ENCODE results near the gene TSPAN15.
A peak's percentile ranks its signal among the peaks of the same experiment; 100 is the strongest.

The TSPAN15 gene

DNA sequence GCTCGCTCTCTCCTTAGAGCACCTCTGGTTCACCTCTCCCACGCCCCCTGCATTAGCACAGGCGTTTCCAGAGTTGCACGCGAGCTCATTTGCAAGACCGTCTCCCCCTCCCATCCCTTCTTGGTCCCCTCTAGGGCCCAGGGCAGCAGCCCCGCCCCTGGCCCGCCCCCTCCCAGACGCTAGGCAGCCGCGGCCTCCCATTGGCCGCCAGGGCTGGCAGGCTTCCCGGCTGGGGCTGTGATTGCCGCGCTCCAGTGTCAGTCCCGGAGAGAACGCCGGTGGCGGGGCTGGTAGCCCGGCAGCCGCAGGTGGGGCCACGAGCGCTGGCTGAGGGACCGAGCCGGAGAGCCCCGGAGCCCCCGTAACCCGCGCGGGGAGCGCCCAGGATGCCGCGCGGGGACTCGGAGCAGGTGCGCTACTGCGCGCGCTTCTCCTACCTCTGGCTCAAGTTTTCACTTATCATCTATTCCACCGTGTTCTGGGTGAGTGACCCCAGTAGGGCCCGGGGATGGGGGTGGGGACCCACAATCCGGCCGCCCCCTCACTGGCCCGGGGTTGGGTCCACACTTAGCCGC is at the start of gene TSPAN15:
TSS of gene TSPAN15 (plus strand) at position 257 of the 575 bp plus-strand sequence. CDS start at position 387, 130 bp downstream.
- DNase-seq, result peak; percentile 62

DNA sequence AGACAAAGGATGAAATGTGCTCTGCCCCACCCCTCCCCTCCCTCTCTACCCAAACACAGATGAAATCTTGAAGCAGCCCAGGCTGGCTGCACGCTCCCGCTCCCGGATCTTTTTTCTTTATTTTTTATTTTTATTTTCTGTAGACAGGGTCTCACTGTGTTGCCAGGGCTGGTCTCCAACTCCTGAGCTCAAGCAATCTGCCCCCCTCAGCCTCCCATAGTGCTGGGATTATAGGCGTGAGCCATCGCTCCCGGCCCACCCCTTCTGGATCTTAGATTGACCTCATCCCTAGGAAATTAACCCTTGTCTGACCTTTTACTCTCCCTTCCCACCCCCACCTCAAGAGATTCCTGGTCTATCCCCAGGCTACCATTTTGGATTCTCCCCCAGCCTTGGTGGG is 48.9 kb upstream of the TSPAN15 start:
- DNase-seq, result no peak

DNA sequence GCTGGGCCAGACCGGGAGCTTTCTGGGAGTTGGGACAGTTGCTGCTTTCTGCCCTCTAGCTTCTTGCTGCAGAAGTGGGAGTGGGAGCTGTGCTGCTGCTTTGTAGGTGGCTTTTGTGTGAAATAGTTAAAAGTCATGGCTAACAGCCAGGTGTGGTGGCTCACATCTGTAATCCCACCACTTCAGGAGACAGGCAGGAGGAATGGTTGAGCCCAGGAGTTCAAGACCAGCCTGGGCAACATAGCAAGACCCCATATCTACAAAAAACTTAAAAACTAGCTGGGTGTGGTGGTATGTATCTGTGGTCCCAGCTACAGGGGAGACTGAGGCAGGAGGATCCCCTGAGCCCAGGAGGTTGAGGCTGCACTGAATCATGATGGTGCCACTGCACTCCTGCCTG is 48.2 kb upstream of the TSPAN15 start:
- DNase-seq, result no peak

DNA sequence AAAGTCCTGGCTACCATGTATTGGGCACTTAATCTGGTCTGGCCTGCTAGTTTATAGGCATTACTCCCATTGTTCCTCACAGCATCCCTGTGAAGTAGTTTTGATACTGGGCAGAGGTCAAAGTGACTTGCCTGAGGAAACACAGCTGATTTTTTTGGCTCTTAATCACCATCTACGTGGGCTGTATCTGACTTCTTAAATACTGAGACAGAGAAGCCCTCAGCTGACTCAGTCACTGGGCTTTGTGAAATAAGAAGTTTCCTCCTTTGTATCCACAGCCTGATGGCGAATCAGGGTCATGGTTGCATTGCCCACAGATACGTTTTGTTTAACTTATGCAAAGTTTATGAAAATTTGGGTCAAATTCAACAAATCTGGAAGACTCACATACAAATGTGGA is 47.7 kb upstream of the TSPAN15 start:
- DNase-seq, result no peak

DNA sequence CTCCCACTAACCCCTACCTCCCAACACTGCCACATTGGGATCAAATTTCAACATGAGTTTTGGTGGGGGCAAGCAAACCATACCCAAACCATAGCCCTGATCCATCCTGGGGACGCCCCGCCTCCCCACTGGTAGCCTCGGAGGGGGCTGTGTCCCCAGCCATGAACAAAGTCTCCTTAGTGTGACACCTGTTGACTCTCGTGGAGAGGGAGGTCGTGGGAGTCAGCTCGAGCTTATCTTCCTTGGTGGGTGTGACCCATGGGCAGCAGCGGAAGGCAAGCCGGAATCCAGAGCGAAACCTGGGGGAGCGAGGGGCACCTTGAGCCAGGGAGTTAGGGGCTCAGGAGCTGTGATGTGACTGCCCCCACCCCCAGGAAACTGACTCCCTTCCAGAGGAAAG is 46.5 kb upstream of the TSPAN15 start:
- no peak for DNase-seq

DNA sequence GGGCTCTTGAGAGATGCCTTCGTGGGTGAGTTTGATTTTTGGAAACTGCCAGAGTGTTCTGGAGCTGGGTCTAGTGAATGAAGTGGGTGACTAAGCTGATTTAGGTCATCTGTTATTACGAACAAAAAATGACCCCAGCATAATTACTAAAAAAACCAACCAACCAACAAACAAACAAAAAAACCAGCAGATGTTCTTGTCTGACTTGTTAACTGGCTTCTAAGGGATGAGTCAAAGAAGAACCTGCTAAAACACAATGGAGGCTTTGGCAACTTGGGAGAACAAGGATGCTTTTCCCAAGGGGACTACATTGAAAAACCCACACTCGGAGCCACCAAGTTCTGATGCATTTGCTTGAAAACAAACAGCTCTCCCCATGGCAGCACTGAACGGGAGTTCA is 46.0 kb upstream of the TSPAN15 start:
- no peak for DNase-seq

DNA sequence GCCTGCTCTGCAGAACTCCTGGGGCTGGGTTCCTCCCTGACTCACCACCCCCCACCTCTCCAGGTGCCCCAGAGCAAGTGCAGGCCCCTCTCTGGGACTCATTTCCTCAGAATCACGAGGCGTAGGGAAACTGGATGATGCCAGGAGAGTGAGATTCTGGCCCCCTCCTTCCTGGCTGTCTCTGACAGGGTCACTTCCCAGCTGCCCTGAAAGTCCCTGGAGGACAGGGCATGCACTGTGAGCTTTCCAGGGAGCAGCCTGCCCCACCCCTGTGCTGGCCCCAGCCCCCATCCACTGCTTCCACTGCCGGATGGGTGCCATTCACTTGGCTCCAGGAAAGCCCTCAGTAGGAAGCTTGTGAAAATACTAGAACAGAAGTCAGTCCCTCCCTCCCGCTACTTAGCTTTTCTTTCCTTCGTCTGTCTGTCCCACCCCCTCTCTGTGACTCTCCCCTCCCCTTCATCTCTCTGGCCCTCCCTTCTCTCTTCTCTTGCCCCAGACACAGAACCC is 44.9 kb upstream of the TSPAN15 start:
- no peak for DNase-seq

DNA sequence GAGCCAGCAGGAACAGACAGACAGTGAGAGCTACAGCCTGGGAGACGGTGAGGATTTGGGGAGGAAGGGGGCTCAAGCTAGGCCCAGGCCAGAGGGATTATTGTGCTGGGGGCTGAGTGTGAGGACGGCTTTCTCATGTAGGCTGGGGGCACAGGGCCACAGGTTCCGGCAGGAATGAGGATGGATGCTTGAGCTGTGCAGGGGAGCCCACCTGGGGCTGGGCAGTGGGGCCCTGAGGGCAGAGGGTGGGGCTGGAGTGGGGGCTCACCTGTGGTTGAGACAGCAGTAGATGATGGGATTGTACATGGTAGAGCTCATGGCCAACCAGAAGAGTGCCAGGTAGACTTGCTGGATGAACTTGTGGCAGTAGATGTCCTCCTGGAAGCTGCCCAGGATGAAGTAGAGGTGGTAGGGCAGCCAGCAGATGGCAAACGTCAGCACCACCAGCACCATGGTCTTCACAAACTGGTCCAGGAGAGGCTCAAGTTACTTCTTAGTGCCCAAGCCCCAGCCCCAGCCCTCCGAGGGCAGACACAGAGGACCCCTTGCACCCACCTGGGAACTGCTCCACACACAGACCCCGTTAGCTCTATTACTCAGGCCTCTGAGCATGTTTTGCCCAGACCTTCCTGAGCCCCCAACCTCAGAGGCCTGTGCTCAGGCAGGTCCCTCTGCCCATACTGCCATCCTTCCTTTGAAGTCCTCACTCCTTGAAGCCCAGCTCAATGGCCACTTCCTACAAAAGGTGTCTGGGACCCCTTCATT is 44.3 kb upstream of the TSPAN15 start:
- no peak for DNase-seq

DNA sequence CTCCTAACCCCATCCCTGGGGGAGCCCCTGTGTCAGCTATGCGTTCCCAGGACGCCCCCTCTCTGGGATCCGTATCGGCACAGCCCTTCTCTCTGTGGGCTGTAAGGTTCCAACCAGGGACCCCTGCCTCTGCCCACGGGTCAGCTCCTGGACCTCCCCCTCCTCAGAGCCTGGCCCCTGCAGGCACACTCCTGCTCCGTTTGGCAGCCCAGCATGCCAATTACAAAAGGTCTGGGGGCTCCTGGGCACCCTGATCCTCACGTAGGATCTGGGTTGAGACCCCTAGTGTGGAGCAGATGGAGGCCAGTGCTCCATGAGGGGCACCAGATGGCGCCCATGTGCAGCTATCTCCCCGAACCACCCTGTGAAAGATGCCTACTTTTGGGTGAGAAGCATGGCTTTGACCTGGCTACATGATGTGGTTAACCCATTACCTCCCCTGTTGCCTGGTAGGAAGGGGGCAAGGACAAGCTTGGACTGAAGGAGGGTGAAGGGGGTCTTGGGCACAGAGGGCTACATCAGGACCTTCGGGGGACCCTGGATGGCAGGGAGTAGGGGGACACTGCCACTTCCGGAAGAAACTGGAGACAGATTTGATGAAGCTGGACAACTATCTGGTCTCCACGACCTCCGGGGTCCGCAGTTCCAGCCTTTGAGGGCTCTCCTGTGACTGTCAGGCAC is 43.5 kb upstream of the TSPAN15 start:
- no peak for DNase-seq

- DNase-seq, result peak; percentile 41
These were observed 42.7 kb upstream of the TSPAN15 start for GRCh38 chr10:69408318-69409175.

DNA sequence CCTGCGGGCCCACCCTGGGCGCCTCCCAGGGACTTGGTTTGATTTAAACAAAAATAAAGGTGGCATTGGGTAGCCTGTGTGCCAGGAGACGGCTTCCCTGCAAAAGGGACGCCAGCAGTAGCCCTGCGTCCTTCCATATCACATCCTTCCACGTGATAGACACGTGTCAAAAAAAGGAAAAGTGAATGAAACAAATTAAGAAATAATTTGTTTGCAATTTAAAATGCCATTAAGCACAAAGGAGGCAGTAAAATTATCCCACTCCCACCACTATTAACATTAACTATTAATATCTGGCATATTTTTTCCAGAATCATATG is 42.1 kb upstream of the TSPAN15 start:
- DNase-seq, result no peak

- DNase-seq, result no peak
These were observed 41.3 kb upstream of the TSPAN15 start for GRCh38 chr10:69409968-69410367.

DNA sequence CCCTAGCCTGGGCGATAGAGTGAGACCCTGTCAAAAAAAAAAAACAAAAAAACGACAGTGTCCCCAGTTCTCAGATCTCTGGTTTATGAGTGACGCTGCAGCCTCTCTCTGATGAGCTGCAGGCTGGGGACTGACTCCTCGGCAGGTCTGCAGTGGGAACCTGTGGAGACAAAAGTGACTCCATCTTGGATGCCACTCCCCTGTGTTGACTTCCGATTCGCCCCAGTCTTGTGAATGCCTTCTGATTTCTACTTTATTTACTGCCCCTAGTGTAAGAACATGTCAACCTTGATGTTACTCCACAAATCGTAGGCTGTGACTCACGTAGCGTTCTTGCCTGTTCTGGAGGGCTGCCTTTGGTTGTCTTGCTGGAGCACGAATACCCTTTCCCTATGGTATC is 40.8 kb upstream of the TSPAN15 start:
- no peak for DNase-seq

- DNase-seq, result no peak
These were observed 39.8 kb upstream of the TSPAN15 start for GRCh38 chr10:69411476-69411875.

- no peak for DNase-seq
These were observed 39.0 kb upstream of the TSPAN15 start for GRCh38 chr10:69412232-69412790.

- no peak for DNase-seq
These were observed 37.9 kb upstream of the TSPAN15 start for GRCh38 chr10:69413221-69413865.

- no peak for DNase-seq
These were observed 36.9 kb upstream of the TSPAN15 start for GRCh38 chr10:69414036-69415018.

GRCh38 chr10:69415049-69415448 is 36.2 kb upstream of the TSPAN15 start:
- DNase-seq, result no peak

DNA sequence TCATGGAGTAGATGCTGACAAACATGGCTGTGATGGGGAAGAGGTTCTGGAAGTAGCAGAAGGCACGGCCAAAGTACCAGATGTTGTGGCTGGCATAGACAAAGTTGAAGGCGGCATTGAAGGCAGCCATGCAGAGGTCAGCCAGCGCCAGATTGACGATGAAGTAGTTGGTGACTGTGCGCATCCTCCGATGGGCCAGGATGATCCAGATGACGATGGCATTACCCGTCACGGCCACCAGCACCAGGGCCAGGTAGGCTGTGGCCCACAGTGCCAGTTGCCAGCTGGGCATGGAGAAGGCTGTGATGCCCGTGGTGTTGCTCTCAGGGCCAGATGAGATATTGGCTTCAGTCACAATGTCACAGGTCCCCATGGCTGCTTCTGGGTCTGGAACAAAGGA is 35.3 kb upstream of the TSPAN15 start:
- no peak for DNase-seq

GRCh38 chr10:69416695-69417094 is 34.6 kb upstream of the TSPAN15 start, which contains the start of gene TACR2:
Gene TACR2, minus strand, starts transcription at chr10:69416918. Its CDS starts 595 bp downstream, at chr10:69416323.
- no peak for DNase-seq

GRCh38 chr10:69417542-69417941 is 33.7 kb upstream of the TSPAN15 start:
- DNase-seq, result no peak
